GM21447 (cell line): ENCODE data around the gene ANKRD9.
"Not testable (repeated sequence)": the region's sequence is repeated elsewhere in the genome, so short reads cannot be mapped to it uniquely, and the experiment has no call there.

Source experiments
- ATAC-seq: cut with Tn5 transposase; IDR thresholded peaks from one replicate; pipeline ENCODE4 v1.9.1; 2021; ENCODE audit not compliant: unreplicated experiment

Gene ANKRD9

GRCh38 chr14:102538602-102539543 lies 29.3 kb upstream of the ANKRD9 start:
- no peak for ATAC-seq

- ATAC-seq: no peak
Observed at GRCh38 chr14:102537981-102538601, 28.5 kb upstream of the ANKRD9 start.

GRCh38 chr14:102532204-102532658 lies 22.7 kb upstream of the ANKRD9 start:
- no peak for ATAC-seq

- no peak for ATAC-seq
Observed at GRCh38 chr14:102530828-102531478, 21.4 kb upstream of the ANKRD9 start.

GRCh38 chr14:102528431-102529170 lies 19.0 kb upstream of the ANKRD9 start:
- ATAC-seq: no peak

- ATAC-seq: no peak
Observed at GRCh38 chr14:102525929-102526497, 16.4 kb upstream of the ANKRD9 start.

- ATAC-seq: peak; percentile 25
Observed at GRCh38 chr14:102525219-102525928, 15.8 kb upstream of the ANKRD9 start.

GRCh38 chr14:102524451-102525218 lies 15.1 kb upstream of the ANKRD9 start:
- ATAC-seq: peak; percentile 95

GRCh38 chr14:102523569-102524450 lies 14.2 kb upstream of the ANKRD9 start:
- peak; percentile 2 for ATAC-seq

GRCh38 chr14:102523200-102523568 lies 13.6 kb upstream of the ANKRD9 start:
- ATAC-seq: no peak

GRCh38 chr14:102519709-102520108 lies 10.1 kb upstream of the ANKRD9 start:
- not testable (repeated sequence) for ATAC-seq

GRCh38 chr14:102518063-102518648 lies 8.6 kb upstream of the ANKRD9 start:
- no peak for ATAC-seq

GRCh38 chr14:102517392-102518062 lies 8.0 kb upstream of the ANKRD9 start:
- no peak for ATAC-seq

GRCh38 chr14:102516531-102517391 lies 7.2 kb upstream of the ANKRD9 start:
- peak; percentile 61 for ATAC-seq

- no peak for ATAC-seq
Observed at GRCh38 chr14:102514987-102515733, 5.6 kb upstream of the ANKRD9 start.
